Nephron (organoid): ENCODE results near the gene FCF1.

Experiments used
- H3K27ac Mint-ChIP-seq, 3 experiments: 2 replicates each; pipeline ENCODE4 v1.8.0; 2020; ENCODE audit warnings: mixed read lengths in 3 of 3, mild to moderate bottlenecking in 2 of 3, moderate library complexity in 1 of 3
- H3K27me3 Mint-ChIP-seq: 2 replicates; pipeline ENCODE4 v1.8.0; 2021; ENCODE audit warnings: low read depth, mild to moderate bottlenecking, moderate library complexity, mixed read lengths
- H3K36me3 Mint-ChIP-seq: 2 replicates; pipeline ENCODE4 v1.8.0; 2020; ENCODE audit warnings: low read depth, mixed read lengths
- H3K4me1 Mint-ChIP-seq: 2 replicates; pipeline ENCODE4 v1.8.0; 2020; ENCODE audit warnings: mixed read lengths
- H3K4me3 Mint-ChIP-seq, 3 experiments: 2 replicates each; pipeline ENCODE4 v1.8.0; 2020; ENCODE audit warnings: mild to moderate bottlenecking in 3 of 3, mixed read lengths in 3 of 3, moderate library complexity in 2 of 3
- H3K9me3 Mint-ChIP-seq: 2 replicates; pipeline ENCODE4 v1.8.0; 2020; ENCODE audit warnings: mixed read lengths
- CTCF ChIP-seq, 3 experiments: fragments of 200-600 bp; sonication (generic); IDR thresholded peaks; one replicate each; pipeline ENCODE4 v1.5.0; 2021; ENCODE audit warnings: antibody characterized with exemption in 3 of 3; ENCODE audit not compliant: unreplicated experiment in 3 of 3

Gene FCF1

DNA sequence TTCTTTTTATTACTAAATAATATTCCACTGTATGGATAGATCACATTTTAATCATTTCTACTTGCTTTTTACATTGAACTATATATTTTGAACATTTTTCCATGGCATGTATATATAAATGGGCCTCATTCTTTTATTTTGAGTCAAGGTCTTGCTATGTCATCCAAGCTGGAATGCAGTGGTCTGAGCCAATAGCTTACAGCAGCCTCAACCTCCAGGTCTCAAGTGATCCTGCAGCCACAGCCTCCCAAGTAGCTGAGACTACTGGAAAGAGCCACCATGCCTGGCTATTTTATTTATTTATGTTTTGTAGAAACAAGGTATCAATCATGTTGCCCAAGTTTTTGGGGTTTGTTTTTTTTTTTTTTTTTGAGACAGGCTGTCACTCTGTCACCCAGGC is 7.6 kb downstream of the FCF1 start:
- Mint-ChIP-seq H3K4me1 (no peaks in the 10 kb centered on the region), H3K27me3 (no peaks in the 10 kb centered on the region), H3K27ac (no peak overlapping the region), H3K4me3 (no peak overlapping the region), H3K36me3 (peaks cover 36% of the 10 kb centered on the region), H3K9me3 (peaks cover 3% of the 10 kb centered on the region)
- TF ChIP-seq CTCF (IDR thresholded peaks at IDR 0.05; ENCODE audit: unreplicated experiment in 3 of 3): no peak

DNA sequence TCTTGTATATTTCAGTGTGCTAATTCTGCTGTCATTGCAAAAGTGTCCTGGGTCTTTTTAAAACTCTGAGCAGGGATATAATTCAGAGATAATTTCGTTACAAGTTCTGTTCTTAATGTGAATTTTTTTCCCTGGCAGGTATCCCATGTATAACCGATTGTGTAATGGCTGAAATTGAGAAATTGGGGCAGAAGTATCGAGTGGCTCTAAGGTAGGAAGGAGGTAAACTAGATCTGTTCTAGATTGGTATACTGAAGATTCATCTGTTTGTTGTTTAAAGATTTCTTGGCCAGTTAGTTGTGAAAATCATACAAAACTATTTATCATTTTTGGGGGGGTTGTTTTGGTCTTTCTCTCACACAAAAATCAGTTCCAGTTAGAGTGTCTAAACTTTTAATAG is 10.2 kb downstream of the FCF1 start:
- Mint-ChIP-seq H3K4me1 (no peaks in the 10 kb centered on the region), H3K9me3 (peaks cover 6% of the 10 kb centered on the region), H3K27me3 (no peaks in the 10 kb centered on the region), H3K27ac (no peak overlapping the region), H3K4me3 (no peak overlapping the region), H3K36me3 (peaks cover 36% of the 10 kb centered on the region)
- no peak for TF ChIP-seq CTCF (IDR thresholded peaks at IDR 0.05; ENCODE audit: unreplicated experiment in 3 of 3)

DNA sequence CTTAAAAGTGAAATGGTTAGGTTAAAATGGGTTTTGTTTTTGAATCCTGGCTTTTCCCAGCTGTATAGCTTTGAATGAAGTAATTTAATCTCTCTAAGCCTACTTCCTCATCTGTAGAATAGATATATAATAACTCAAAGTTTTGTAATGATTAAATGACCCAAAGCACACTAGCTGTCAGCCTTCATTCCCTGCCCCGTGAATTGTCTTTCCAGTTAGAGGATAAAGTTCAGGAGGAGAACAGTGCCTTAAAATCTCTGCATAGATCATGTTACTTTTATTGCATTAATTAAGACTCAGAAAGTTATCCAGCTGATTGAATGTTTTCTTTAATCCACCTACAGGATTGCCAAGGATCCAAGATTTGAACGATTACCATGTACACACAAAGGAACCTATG is 19.4 kb downstream of the FCF1 start:
- Mint-ChIP-seq H3K27me3 (no peaks in the 10 kb centered on the region), H3K36me3 (peaks cover 48% of the 10 kb centered on the region), H3K9me3 (peaks cover 2% of the 10 kb centered on the region), H3K4me1 (no peaks in the 10 kb centered on the region), H3K27ac (peak overlapping the region in 1 of 3 experiments; percentile 82), H3K4me3 (no peak overlapping the region)
- no peak for TF ChIP-seq CTCF (IDR thresholded peaks at IDR 0.05; ENCODE audit: unreplicated experiment in 3 of 3)

DNA sequence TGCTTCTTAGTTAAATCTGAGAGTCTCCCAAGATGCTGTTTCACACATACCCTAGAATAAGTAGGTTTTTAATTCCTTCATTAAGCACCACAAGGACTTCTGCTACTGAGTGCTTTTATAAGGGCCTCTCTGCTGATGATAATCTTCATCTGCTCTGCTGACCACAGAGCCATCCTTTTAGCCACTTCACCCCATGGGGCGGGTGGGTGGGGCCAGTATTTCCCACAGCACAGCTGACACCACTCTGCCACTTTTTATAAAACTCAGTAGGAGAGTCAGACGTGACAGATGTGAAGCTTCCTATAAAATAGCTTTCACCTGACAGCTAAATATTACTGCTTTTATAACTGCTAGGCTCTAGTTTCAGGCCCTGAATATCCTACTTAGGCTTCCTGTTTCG is 20.3 kb downstream of the FCF1 start:
- Mint-ChIP-seq H3K4me3 (no peak overlapping the region), H3K36me3 (peaks cover 48% of the 10 kb centered on the region), H3K9me3 (no peaks in the 10 kb centered on the region), H3K27me3 (no peaks in the 10 kb centered on the region), H3K4me1 (no peaks in the 10 kb centered on the region), H3K27ac (peak overlapping the region in 1 of 3 experiments; percentile 93)
- no peak for TF ChIP-seq CTCF (IDR thresholded peaks at IDR 0.05; ENCODE audit: unreplicated experiment in 3 of 3)

DNA sequence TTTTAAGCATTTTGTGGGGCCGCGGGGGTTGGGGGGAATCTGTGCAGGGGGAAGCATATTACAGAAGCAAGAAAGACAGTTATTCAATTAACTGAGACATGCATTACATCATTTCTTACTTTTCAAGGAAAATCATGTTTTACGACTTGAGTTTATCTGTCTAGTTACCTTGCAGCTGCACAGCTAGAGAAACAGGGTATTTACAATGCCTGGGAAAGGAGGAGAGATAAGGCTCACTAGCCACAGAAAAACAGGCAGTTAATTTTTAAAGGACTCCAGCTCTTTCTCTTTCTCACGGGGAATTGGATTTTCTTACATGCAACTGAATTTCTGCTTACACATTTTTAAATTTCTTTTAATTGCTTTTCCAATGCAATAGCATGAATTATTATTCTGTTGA is 22.2 kb downstream of the FCF1 start:
- H3K9me3 Mint-ChIP-seq: no peaks in the 10 kb centered on the region
- TF ChIP-seq CTCF (IDR thresholded peaks at IDR 0.05; ENCODE audit: unreplicated experiment in 3 of 3): no peak
- H3K27ac Mint-ChIP-seq: peak overlapping the region; percentile 48 to 93 (median 77)
- H3K4me3 Mint-ChIP-seq: no peak overlapping the region
- H3K4me1 Mint-ChIP-seq: no peaks in the 10 kb centered on the region
- no peaks in the 10 kb centered on the region for H3K27me3 Mint-ChIP-seq
- peaks cover 48% of the 10 kb centered on the region for H3K36me3 Mint-ChIP-seq

GRCh38 chr14:74737753-74738325 is 24.9 kb downstream of the FCF1 start:
- Mint-ChIP-seq H3K36me3 (peaks cover 42% of the 10 kb centered on the region), H3K27ac (no peak overlapping the region), H3K9me3 (no peaks in the 10 kb centered on the region), H3K4me1 (no peaks in the 10 kb centered on the region), H3K4me3 (no peak overlapping the region), H3K27me3 (no peaks in the 10 kb centered on the region)
- no peak for TF ChIP-seq CTCF (IDR thresholded peaks at IDR 0.05; ENCODE audit: unreplicated experiment in 3 of 3)
